ENCODE data around the gene G3BP2. TPM values are rescaled to one million over a fixed set of nuclear protein-coding genes. Genes with fewer than 3 reads are reported as not detected.

The G3BP2 gene
- total and polyA plus RNA-seq, 2 experiments from 2014 or later: 86.0 to 176 TPM

- no peak overlapping the region for H2AFZ ChIP-seq
- no peaks in the 10 kb centered on the region for H3K27me3 ChIP-seq
- 84% methylated on average over 2 of the region's 2 CpGs for WGBS (ENCODE audit: low lambda C conversion rate, missing lambda C conversion rate)
- no peaks in the 10 kb centered on the region for H3K9me2 ChIP-seq (replicated peaks; ENCODE audit: insufficient read depth)
- H3K9me3 ChIP-seq (ENCODE audit: low read depth): no peaks in the 10 kb centered on the region
- H3K4me3 ChIP-seq: no peak overlapping the region
- TF ChIP-seq EZH2phosphoT487 (IDR thresholded peaks at IDR 0.05; ENCODE audit: low read depth, severe bottlenecking, unreplicated experiment): no peak
- no peaks in the 10 kb centered on the region for H3K79me2 ChIP-seq
- H3K36me3 ChIP-seq (replicated peaks; ENCODE audit: insufficient read depth, low read depth): no peaks in the 10 kb centered on the region
- no peak overlapping the region for H3K4me2 ChIP-seq
- H3K4me1 ChIP-seq (ENCODE audit: insufficient read depth): no peaks in the 10 kb centered on the region
- no peak overlapping the region for H3K27ac ChIP-seq
- H4K20me1 ChIP-seq (ENCODE audit: insufficient read depth, poor library complexity, severe bottlenecking): no peaks in the 10 kb centered on the region
- no peak for DNase-seq (ENCODE audit: low spot score)
These were observed 12.5 kb upstream of the G3BP2 start for GRCh38 chr4:75685546-75686189.

GRCh38 chr4:75683482-75684155 is 10.4 kb upstream of the G3BP2 start:
- no peaks in the 10 kb centered on the region for H3K36me3 ChIP-seq (replicated peaks; ENCODE audit: insufficient read depth, low read depth)
- no peaks in the 10 kb centered on the region for H3K9me2 ChIP-seq (replicated peaks; ENCODE audit: insufficient read depth)
- peak; percentile 13 for DNase-seq (ENCODE audit: low spot score)
- no peak overlapping the region for H2AFZ ChIP-seq
- no peak overlapping the region for H3K4me3 ChIP-seq
- H3K79me2 ChIP-seq: no peaks in the 10 kb centered on the region
- H3K27me3 ChIP-seq: no peaks in the 10 kb centered on the region
- H3K27ac ChIP-seq: no peak overlapping the region
- H3K4me1 ChIP-seq (ENCODE audit: insufficient read depth): no peaks in the 10 kb centered on the region
- 97% methylated on average over 6 of the region's 6 CpGs for WGBS (ENCODE audit: low lambda C conversion rate, missing lambda C conversion rate)
- TF ChIP-seq EZH2phosphoT487 (IDR thresholded peaks at IDR 0.05; ENCODE audit: low read depth, severe bottlenecking, unreplicated experiment) (no peak), CTCF (IDR thresholded peaks at IDR 0.05; ENCODE audit: poor library complexity) (no peak), EZH2 (IDR thresholded peaks at IDR 0.05; ENCODE audit: borderline replicate concordance) (no peak)
- no peaks in the 10 kb centered on the region for H3K9me3 ChIP-seq (ENCODE audit: low read depth)
- H3K4me2 ChIP-seq: no peak overlapping the region
- H4K20me1 ChIP-seq (ENCODE audit: insufficient read depth, poor library complexity, severe bottlenecking): no peaks in the 10 kb centered on the region

GRCh38 chr4:75679876-75680575 is 6.8 kb upstream of the G3BP2 start:
- Histone ChIP-seq H3K27me3 (no peaks in the 10 kb centered on the region), H3K4me3 (no peak overlapping the region), H3K4me2 (no peak overlapping the region), H3K27ac (no peak overlapping the region), H3K4me1 (ENCODE audit: insufficient read depth) (no peaks in the 10 kb centered on the region), H4K20me1 (ENCODE audit: insufficient read depth, poor library complexity, severe bottlenecking) (no peaks in the 10 kb centered on the region), H2AFZ (no peak overlapping the region), H3K9me2 (replicated peaks; ENCODE audit: insufficient read depth) (no peaks in the 10 kb centered on the region), H3K79me2 (no peaks in the 10 kb centered on the region), H3K9me3 (ENCODE audit: low read depth) (no peaks in the 10 kb centered on the region), H3K36me3 (replicated peaks; ENCODE audit: insufficient read depth, low read depth) (no peaks in the 10 kb centered on the region)
- DNase-seq (ENCODE audit: low spot score): no peak
- WGBS (ENCODE audit: low lambda C conversion rate, missing lambda C conversion rate): 88% methylated on average over 3 of the region's 3 CpGs
- no peak for TF ChIP-seq CTCF (IDR thresholded peaks at IDR 0.05; ENCODE audit: poor library complexity)
- no peak for TF ChIP-seq EZH2 (IDR thresholded peaks at IDR 0.05; ENCODE audit: borderline replicate concordance)
- TF ChIP-seq EZH2phosphoT487 (IDR thresholded peaks at IDR 0.05; ENCODE audit: low read depth, severe bottlenecking, unreplicated experiment): no peak

- H3K27ac ChIP-seq: no peak overlapping the region
- DNase-seq (ENCODE audit: low spot score): no peak
- peaks cover 6% of the 10 kb centered on the region for H3K4me1 ChIP-seq (ENCODE audit: insufficient read depth)
- no peaks in the 10 kb centered on the region for H4K20me1 ChIP-seq (ENCODE audit: insufficient read depth, poor library complexity, severe bottlenecking)
- no peaks in the 10 kb centered on the region for H3K27me3 ChIP-seq
- no peak overlapping the region for H2AFZ ChIP-seq
- H3K4me2 ChIP-seq: no peak overlapping the region
- no peaks in the 10 kb centered on the region for H3K9me3 ChIP-seq (ENCODE audit: low read depth)
- H3K36me3 ChIP-seq (replicated peaks; ENCODE audit: insufficient read depth, low read depth): no peaks in the 10 kb centered on the region
- H3K9me2 ChIP-seq (replicated peaks; ENCODE audit: insufficient read depth): no peaks in the 10 kb centered on the region
- TF ChIP-seq EZH2phosphoT487 (IDR thresholded peaks at IDR 0.05; ENCODE audit: low read depth, severe bottlenecking, unreplicated experiment): no peak
- TF ChIP-seq CTCF (IDR thresholded peaks at IDR 0.05; ENCODE audit: poor library complexity): no peak
- no peak for TF ChIP-seq EZH2 (IDR thresholded peaks at IDR 0.05; ENCODE audit: borderline replicate concordance)
- H3K79me2 ChIP-seq: peaks cover 3% of the 10 kb centered on the region
- no peak overlapping the region for H3K4me3 ChIP-seq
These were observed 5.8 kb upstream of the G3BP2 start for GRCh38 chr4:75678965-75679364.
